ENCODE results near the gene TCIRG1. TPM values are rescaled to one million over a fixed set of nuclear protein-coding genes. Genes with fewer than 3 reads are reported as not detected.

TCIRG1 gene
- total RNA-seq, 4 donors from 2014 or later = 260 to 697 (median 380) TPM

DNA sequence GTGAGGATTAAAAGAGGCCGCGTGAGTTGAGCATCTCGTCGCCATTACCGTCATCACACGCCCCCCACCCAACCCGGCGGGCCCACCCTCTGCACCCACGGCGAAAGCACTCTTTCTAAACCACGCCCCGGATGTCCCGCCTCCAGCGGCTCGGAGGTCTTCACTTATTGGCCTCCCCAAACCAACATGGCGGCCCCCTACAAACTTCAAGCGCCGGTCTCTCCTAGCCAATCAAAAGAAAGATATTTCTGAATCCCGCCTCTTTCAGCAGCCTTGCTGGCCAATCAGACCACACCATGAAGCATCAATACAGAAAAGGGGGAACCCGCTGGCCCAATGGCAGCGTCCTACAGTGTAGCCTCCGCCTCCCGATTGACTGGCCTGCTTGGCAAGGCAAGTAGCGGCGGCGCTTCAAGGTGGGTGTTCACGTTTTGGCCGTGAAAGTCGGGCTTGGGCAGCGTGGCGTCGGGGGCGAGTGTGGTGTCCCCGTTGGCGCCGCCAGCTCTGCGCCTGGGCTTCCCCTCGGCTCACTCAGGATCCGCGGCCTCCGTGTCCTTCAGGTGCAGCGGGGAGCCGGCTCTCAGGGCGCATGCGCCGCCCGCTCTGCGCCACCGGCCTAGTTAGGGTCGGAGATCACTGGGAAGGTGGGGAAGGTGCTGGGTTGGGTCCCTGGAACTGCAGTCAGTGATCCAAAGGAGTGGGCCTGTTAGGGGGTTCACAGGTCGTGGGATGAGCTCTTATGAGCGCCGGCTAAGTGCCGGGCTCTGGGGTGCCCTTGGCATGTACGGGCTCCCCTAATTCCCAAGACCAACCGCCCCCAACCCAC, 8.3 kb upstream of the TCIRG1 start, which contains the start of gene NDUFS8:
Gene NDUFS8, plus strand, starts transcription at position 364 of the 826 bp plus-strand sequence. CDS start 1,471 bp downstream, outside the sequence.
- TF ChIP-seq POLR2A (IDR thresholded peaks at IDR 0.05) (peak; percentile 66), POLR2AphosphoS5 (IDR thresholded peaks at IDR 0.05) (peak; percentile 59 to 86 (median 85)), EP300 (IDR thresholded peaks at IDR 0.05; ENCODE audit: low read depth) (no peak)
- TF ChIP-seq, protein P1, sequence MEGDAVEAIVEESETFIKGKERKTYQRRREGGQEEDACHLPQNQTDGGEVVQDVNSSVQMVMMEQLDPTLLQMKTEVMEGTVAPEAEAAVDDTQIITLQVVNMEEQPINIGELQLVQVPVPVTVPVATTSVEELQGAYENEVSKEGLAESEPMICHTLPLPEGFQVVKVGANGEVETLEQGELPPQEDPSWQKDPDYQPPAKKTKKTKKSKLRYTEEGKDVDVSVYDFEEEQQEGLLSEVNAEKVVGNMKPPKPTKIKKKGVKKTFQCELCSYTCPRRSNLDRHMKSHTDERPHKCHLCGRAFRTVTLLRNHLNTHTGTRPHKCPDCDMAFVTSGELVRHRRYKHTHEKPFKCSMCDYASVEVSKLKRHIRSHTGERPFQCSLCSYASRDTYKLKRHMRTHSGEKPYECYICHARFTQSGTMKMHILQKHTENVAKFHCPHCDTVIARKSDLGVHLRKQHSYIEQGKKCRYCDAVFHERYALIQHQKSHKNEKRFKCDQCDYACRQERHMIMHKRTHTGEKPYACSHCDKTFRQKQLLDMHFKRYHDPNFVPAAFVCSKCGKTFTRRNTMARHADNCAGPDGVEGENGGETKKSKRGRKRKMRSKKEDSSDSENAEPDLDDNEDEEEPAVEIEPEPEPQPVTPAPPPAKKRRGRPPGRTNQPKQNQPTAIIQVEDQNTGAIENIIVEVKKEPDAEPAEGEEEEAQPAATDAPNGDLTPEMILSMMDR (IDR thresholded peaks at IDR 0.05) = no peak
- Histone ChIP-seq H3K27ac (peak within 1 kb of the TSS; percentile 89 to 96 (median 90)), H3K27me3 (no peaks in the 10 kb centered on the region), H3K4me3 (peak within 1 kb of the TSS; percentile 71 to 86 (median 80)), H3K4me1 (peaks cover 9 to 22% (median 18%) of the 10 kb centered on the region in 4 donors), H3K9me3 (no peaks in the 10 kb centered on the region), H3K36me3 (no peaks in the 10 kb centered on the region)
- intact Hi-C loops (cut with DNase I; ENCODE audit: low total_unique reads) (loop anchor here (10.0 kb wide), 1 partner anchor 94 kb away; the partner anchor contains the start of gene CHKA), in situ Hi-C loops (cut with MboI; ENCODE audit: low pct_ligation_motif_present in 1 of 4, low pct_unique_long_range_greater_than_20kb in 1 of 4, low sequenced_read_pairs in 3 of 4) (no loop called here)
- peak; percentile 97 for DNase-seq
- 1% methylated on average over 35 of the region's 56 CpGs; no CpG with 5 or more reads in 1 of the 2 donors for WGBS, 2 donors (ENCODE audit: low coverage in 1 of 2)

DNA sequence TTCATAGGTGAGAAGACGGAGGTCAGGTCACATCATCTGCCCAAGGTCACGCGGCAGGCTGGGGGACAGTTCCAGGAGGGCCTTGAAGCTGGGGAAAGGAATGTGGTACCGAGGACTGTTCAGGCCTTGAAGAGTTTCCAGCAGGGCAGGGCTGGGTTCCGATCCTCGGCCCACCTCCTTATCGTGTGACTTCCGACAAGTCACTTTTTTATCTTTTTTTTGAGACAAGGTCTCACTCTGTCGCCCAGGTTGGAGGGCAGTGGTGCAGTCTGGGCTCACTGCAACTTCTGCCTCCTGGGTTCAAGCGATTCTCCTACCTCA, 7.7 kb upstream of the TCIRG1 start:
- 0 to 11% methylated on average over 1 to 10 of the region's 10 CpGs for WGBS, 2 donors (ENCODE audit: low coverage in 1 of 2)
- no peak for TF ChIP-seq EP300 (IDR thresholded peaks at IDR 0.05; ENCODE audit: low read depth)
- TF ChIP-seq POLR2A (IDR thresholded peaks at IDR 0.05) = no peak
- TF ChIP-seq, protein P1 (IDR thresholded peaks at IDR 0.05) = no peak
- TF ChIP-seq POLR2AphosphoS5 (IDR thresholded peaks at IDR 0.05) = no peak
- no peaks in the 10 kb centered on the region for H3K36me3 ChIP-seq
- DNase-seq = no peak
- no peaks in the 10 kb centered on the region for H3K9me3 ChIP-seq
- H3K27ac ChIP-seq = peak overlapping the region; percentile 89 to 96 (median 90)
- in situ Hi-C loops (cut with MboI; ENCODE audit: low pct_ligation_motif_present in 1 of 4, low pct_unique_long_range_greater_than_20kb in 1 of 4, low sequenced_read_pairs in 3 of 4) (no loop called here), intact Hi-C loops (cut with DNase I; ENCODE audit: low total_unique reads) (loop anchor here (10.0 kb wide), 1 partner anchor 94 kb away; the partner anchor contains the start of gene CHKA)
- peak overlapping the region; percentile 71 to 86 (median 80) for H3K4me3 ChIP-seq
- no peaks in the 10 kb centered on the region for H3K27me3 ChIP-seq
- H3K4me1 ChIP-seq = peaks cover 9 to 25% (median 18%) of the 10 kb centered on the region in 4 donors

DNA sequence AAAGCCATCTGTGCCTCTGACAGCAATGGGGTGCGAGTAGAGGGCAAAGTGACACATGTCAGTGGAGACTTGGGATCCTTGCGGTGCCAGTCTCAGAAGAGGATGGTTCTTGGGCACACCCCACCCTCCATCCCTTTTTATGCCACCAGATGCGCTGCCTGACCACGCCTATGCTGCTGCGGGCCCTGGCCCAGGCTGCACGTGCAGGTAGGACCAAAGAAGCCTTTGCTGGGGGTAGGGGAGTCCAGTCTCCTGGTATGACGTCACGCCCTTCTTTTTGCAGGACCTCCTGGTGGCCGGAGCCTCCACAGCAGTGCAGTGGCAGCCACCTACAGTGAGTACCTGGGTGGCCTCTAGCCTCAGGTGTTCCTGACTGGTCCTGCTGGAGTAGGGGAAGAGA, 6.8 kb upstream of the TCIRG1 start:
- H3K27ac ChIP-seq = peak overlapping the region in 1 of 4 donors; percentile 96
- no peak for TF ChIP-seq POLR2AphosphoS5 (IDR thresholded peaks at IDR 0.05)
- TF ChIP-seq, protein P1 (IDR thresholded peaks at IDR 0.05) = no peak
- no peaks in the 10 kb centered on the region for H3K9me3 ChIP-seq
- intact Hi-C loops (cut with DNase I; ENCODE audit: low total_unique reads) (loop anchor here (10.0 kb wide), 1 partner anchor 93 kb away; the partner anchor contains the start of gene CHKA), in situ Hi-C loops (cut with MboI; ENCODE audit: low pct_ligation_motif_present in 1 of 4, low pct_unique_long_range_greater_than_20kb in 1 of 4, low sequenced_read_pairs in 3 of 4) (no loop called here)
- 60 to 63% methylated on average over 6 to 9 of the region's 9 CpGs for WGBS, 2 donors (ENCODE audit: low coverage in 1 of 2)
- H3K27me3 ChIP-seq = no peaks in the 10 kb centered on the region
- peaks cover 9 to 32% (median 18%) of the 10 kb centered on the region in 4 donors for H3K4me1 ChIP-seq
- no peak overlapping the region for H3K4me3 ChIP-seq
- DNase-seq = no peak
- no peaks in the 10 kb centered on the region for H3K36me3 ChIP-seq

DNA sequence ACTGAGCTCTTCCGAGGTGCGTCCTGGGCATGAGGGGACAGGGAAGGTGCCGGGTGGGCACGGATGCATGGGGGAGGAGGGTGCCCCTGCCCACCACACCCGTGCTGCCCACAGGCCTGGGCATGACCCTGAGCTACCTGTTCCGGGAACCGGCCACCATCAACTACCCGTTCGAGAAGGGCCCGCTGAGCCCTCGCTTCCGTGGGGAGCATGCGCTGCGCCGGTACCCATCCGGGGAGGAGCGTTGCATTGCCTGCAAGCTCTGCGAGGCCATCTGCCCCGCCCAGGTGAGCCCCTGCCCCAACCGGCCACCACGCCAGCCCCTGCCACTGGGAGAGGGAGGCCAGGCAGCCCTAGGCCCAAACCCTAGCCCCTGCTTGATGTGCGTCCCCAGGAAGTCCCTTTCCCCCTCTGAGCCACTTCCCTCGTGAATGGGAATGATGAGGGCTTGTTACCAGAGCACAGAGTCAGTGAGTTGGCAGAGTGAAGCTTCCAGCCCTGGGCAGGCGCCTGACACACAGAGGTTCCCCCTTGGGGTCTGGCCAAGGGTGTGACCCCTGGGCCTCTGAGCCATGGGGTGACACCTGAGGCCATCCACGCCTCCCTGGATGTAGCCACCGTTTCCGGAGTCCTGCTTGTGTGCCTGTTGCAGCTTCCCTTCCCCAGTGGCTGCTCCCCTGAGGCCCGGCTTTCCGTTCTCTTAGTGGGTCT, 5.7 kb upstream of the TCIRG1 start:
- no peak for TF ChIP-seq POLR2AphosphoS5 (IDR thresholded peaks at IDR 0.05)
- TF ChIP-seq, protein P1 (IDR thresholded peaks at IDR 0.05) = no peak
- no peak for TF ChIP-seq POLR2A (IDR thresholded peaks at IDR 0.05)
- no peak for TF ChIP-seq EP300 (IDR thresholded peaks at IDR 0.05; ENCODE audit: low read depth)
- no peak for DNase-seq
- in situ Hi-C loops (cut with MboI; ENCODE audit: low pct_ligation_motif_present in 1 of 4, low pct_unique_long_range_greater_than_20kb in 1 of 4, low sequenced_read_pairs in 3 of 4) = no loop called here
- Histone ChIP-seq H3K27me3 (no peaks in the 10 kb centered on the region), H3K9me3 (no peaks in the 10 kb centered on the region), H3K27ac (no peak overlapping the region), H3K4me3 (no peak overlapping the region), H3K4me1 (peaks cover 12 to 43% (median 24%) of the 10 kb centered on the region in 4 donors), H3K36me3 (no peaks in the 10 kb centered on the region)
- WGBS, 2 donors (ENCODE audit: low coverage in 1 of 2) = 90% methylated on average over 28 of the region's 29 CpGs; no CpG with 5 or more reads in 1 of the 2 donors
- intact Hi-C loops (cut with DNase I; ENCODE audit: low total_unique reads) = loop anchor here (10.0 kb wide), 1 partner anchor 92 kb away; the partner anchor contains the start of gene CHKA
